Cardiac muscle cell (in vitro differentiated cells and primary cell): ENCODE results near the gene CDCA5. TPM values are rescaled to one million over a fixed set of nuclear protein-coding genes. Genes with fewer than 3 reads are reported as not detected.

ENCODE experiments used
- DNase-seq, 2 donors: peaks; one replicate each; pipeline versions ENCODE4 v3.0.0 to v3.0.0-alpha.2; 2010 to 2017; ENCODE audit warnings: low read depth in 1 of 2, low spot score in 1 of 2
- H3K27ac ChIP-seq: fragments of 200-600 bp; sonication (generic); 2 replicates; pipeline ENCODE4 v1.5.1; 2016
- H3K27me3 ChIP-seq: fragments of 200-600 bp; sonication (generic); 2 replicates; pipeline ENCODE4 v1.6.0; 2016; ENCODE audit warnings: control low read depth
- H3K36me3 ChIP-seq: fragments of 200-600 bp; sonication (generic); 2 replicates; pipeline ENCODE4 v1.5.1; 2016; ENCODE audit warnings: control low read depth
- H3K4me1 ChIP-seq: fragments of 200-600 bp; sonication (generic); 2 replicates; pipeline ENCODE4 v1.8.1; 2017; ENCODE audit warnings: low read depth, mild to moderate bottlenecking, mixed run types
- H3K4me3 ChIP-seq: fragments of 200-600 bp; sonication (generic); 2 replicates; pipeline ENCODE4 v1.5.1; 2016; ENCODE audit warnings: mild to moderate bottlenecking
- H3K9me3 ChIP-seq: fragments of 200-600 bp; sonication (generic); 2 replicates; pipeline ENCODE4 v1.5.1; 2017; ENCODE audit warnings: low read depth, mild to moderate bottlenecking, control low read depth
- polyA plus RNA-seq: library from polyadenylated mRNA; unstranded; fragments of >200 nt; fragmentation: Nextera tagmentation; extraction: Ambion mirVana; gene quantifications from 2 replicates; pipeline ENCODE4 v1.2.1, GENCODE V29; 2016
- total RNA-seq: library from RNA; depleted of rRNA; stranded (reverse); fragments of >200 nt; gene quantifications from 2 replicates; pipeline ENCODE4 v1.2.3, GENCODE V29; 2016
- TF ChIP-seq, protein P1 (sequence below): IDR thresholded peaks from 2 replicates; pipeline ENCODE4 v1.5.1; 2012; ENCODE audit warnings: low read depth, mild to moderate bottlenecking, low read length

The CDCA5 gene
- total and polyA plus RNA-seq, 2 experiments from 2014 or later, result 14.2 to 18.1 TPM

- H3K36me3 ChIP-seq, result peaks cover 44% of the 10 kb centered on the region
- H3K9me3 ChIP-seq, result no peaks in the 10 kb centered on the region
- peaks cover 4% of the 10 kb centered on the region for H3K4me1 ChIP-seq
- H3K27ac ChIP-seq, result no peak overlapping the region
- no peak for DNase-seq
- no peaks in the 10 kb centered on the region for H3K27me3 ChIP-seq
- TF ChIP-seq, protein P1, sequence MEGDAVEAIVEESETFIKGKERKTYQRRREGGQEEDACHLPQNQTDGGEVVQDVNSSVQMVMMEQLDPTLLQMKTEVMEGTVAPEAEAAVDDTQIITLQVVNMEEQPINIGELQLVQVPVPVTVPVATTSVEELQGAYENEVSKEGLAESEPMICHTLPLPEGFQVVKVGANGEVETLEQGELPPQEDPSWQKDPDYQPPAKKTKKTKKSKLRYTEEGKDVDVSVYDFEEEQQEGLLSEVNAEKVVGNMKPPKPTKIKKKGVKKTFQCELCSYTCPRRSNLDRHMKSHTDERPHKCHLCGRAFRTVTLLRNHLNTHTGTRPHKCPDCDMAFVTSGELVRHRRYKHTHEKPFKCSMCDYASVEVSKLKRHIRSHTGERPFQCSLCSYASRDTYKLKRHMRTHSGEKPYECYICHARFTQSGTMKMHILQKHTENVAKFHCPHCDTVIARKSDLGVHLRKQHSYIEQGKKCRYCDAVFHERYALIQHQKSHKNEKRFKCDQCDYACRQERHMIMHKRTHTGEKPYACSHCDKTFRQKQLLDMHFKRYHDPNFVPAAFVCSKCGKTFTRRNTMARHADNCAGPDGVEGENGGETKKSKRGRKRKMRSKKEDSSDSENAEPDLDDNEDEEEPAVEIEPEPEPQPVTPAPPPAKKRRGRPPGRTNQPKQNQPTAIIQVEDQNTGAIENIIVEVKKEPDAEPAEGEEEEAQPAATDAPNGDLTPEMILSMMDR, result no peak
- H3K4me3 ChIP-seq, result no peak overlapping the region
Measured at GRCh38 chr11:65126624-65127274, 42.9 kb upstream of the CDCA5 start.

GRCh38 chr11:65125197-65126056, 41.6 kb upstream of the CDCA5 start:
- Histone ChIP-seq H3K27me3 (no peaks in the 10 kb centered on the region), H3K27ac (no peak overlapping the region), H3K4me1 (peaks cover 4% of the 10 kb centered on the region), H3K36me3 (peaks cover 41% of the 10 kb centered on the region), H3K9me3 (no peaks in the 10 kb centered on the region), H3K4me3 (no peak overlapping the region)
- no peak for DNase-seq
- TF ChIP-seq, protein P1, result no peak

DNA sequence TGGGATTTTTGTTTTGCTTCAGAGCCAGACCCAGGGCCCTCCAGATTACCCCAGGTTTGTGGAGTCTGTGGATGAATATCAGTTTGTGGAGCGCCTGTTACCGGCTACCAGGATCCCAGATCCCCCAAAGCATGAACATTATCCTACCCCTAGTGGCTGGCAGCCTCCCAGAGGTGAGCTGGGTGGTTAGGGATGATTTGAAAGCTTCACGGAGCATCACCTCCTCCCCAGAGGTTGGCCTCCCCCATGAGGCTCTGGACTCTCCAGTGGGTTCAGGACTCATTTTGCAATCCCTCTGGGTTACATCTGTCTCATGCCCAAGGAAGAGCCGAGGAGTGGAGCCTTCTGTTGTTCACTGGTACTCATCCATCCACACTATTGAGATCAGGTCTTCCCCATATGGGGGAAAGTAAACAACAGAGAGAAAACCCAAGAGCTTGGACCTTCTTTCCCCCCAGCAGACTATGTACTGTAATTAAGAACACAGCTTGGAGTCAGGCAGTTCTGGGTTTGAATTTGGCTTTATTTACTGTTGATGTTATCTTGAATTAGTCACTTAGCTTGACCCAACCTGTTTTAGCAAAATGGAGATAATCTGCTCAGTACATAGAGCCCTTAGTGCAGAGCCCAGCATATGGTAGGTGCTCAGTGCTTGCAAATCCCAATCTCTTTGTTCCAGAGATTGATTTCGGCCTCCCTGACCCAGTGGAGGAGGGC, 40.8 kb upstream of the CDCA5 start:
- Histone ChIP-seq H3K27ac (no peak overlapping the region), H3K4me1 (peaks cover 4% of the 10 kb centered on the region), H3K36me3 (peaks cover 44% of the 10 kb centered on the region), H3K9me3 (no peaks in the 10 kb centered on the region), H3K27me3 (no peaks in the 10 kb centered on the region), H3K4me3 (no peak overlapping the region)
- DNase-seq, result no peak
- TF ChIP-seq, protein P1, result no peak

GRCh38 chr11:65121865-65122696, 38.2 kb upstream of the CDCA5 start, which contains the start of the genes FAU and MRPL49:
Gene FAU (minus strand): TSS chr11:65122134. CDS start chr11:65121813, 321 bp downstream.
Gene MRPL49 (plus strand): TSS chr11:65122321. CDS start chr11:65122347, 26 bp downstream.
- peaks cover 4% of the 10 kb centered on the region for H3K4me1 ChIP-seq
- peaks cover 22% of the 10 kb centered on the region for H3K36me3 ChIP-seq
- no peaks in the 10 kb centered on the region for H3K9me3 ChIP-seq
- H3K27me3 ChIP-seq, result no peaks in the 10 kb centered on the region
- H3K27ac ChIP-seq, result peak within 1 kb of the TSS; percentile 74
- TF ChIP-seq, protein P1, result no peak
- H3K4me3 ChIP-seq, result peak within 1 kb of the TSS; percentile 76
- peak; percentile 98 to 99 for DNase-seq

DNA sequence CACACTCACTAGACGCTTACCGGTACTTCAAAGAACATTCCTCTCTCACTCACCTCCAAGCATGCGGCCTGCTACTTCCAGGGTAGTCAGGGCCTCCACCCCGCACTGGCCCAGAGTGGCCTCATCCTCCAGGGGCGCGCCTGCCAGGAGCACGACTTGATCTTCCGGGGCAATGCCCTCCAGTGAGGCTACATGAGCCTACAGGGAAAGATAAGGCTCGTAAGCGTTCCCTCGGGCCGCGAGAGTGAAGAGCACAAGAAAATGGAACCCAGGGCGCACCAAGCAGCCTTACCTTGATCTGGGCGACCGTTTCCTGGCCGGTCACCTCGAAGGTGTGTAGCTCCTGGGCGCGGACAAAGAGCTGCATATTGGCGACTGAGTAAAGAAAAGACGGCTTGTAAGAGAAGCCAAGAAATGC, 37.6 kb upstream of the CDCA5 start:
- no peaks in the 10 kb centered on the region for H3K9me3 ChIP-seq
- H3K4me1 ChIP-seq, result peaks cover 4% of the 10 kb centered on the region
- H3K27ac ChIP-seq, result peak overlapping the region; percentile 57
- H3K36me3 ChIP-seq, result peaks cover 20% of the 10 kb centered on the region
- TF ChIP-seq, protein P1, result no peak
- no peaks in the 10 kb centered on the region for H3K27me3 ChIP-seq
- no peak for DNase-seq
- H3K4me3 ChIP-seq, result peak overlapping the region; percentile 76
